ENCODE measurements around the gene TNFSF12. TPM values are rescaled to one million over a fixed set of nuclear protein-coding genes. Genes with fewer than 3 reads are reported as not detected.
A peak's percentile ranks its signal among the peaks of the same experiment; 100 is the strongest.

TNFSF12 gene
- total RNA-seq, 3 donors from 2014 or later: 39.3 to 65.3 (median 41.1) TPM

GRCh38 chr17:7551396-7551795 lies 2.5 kb downstream of the TNFSF12 start:
- TF ChIP-seq POLR2A (IDR thresholded peaks at IDR 0.05) (no peak), CTCF (IDR thresholded peaks at IDR 0.05) (no peak), POLR2AphosphoS5 (IDR thresholded peaks at IDR 0.05) (no peak)
- intact Hi-C loops (cut with DNase I; ENCODE audit: low total_unique reads): no loop called here

GRCh38 chr17:7552621-7553051 lies 3.8 kb downstream of the TNFSF12 start:
- intact Hi-C loops (cut with DNase I; ENCODE audit: low total_unique reads): no loop called here
- H3K4me1 ChIP-seq: peaks cover 8 to 12% of the 10 kb centered on the region in 2 donors
- no peak overlapping the region for H3K27ac ChIP-seq
- TF ChIP-seq POLR2AphosphoS5 (IDR thresholded peaks at IDR 0.05) (no peak), CTCF (IDR thresholded peaks at IDR 0.05) (no peak), POLR2A (IDR thresholded peaks at IDR 0.05) (no peak)
- no peaks in the 10 kb centered on the region for H3K9me3 ChIP-seq
- no peaks in the 10 kb centered on the region for H3K27me3 ChIP-seq
- no peaks in the 10 kb centered on the region for H3K36me3 ChIP-seq
- no peak for DNase-seq (ENCODE audit: low spot score in 2 of 2)
- H3K4me3 ChIP-seq: no peak overlapping the region

More at GRCh38 chr17:7551396-7551795, 2.5 kb downstream of the TNFSF12 start:
- H3K27ac ChIP-seq: no peak overlapping the region
- H3K36me3 ChIP-seq: no peaks in the 10 kb centered on the region
- H3K27me3 ChIP-seq: no peaks in the 10 kb centered on the region
- H3K4me3 ChIP-seq: no peak overlapping the region
- H3K9me3 ChIP-seq: no peaks in the 10 kb centered on the region
- DNase-seq (ENCODE audit: low spot score in 2 of 2): no peak
- H3K4me1 ChIP-seq: peaks cover 2 to 6% of the 10 kb centered on the region in 2 donors

DNA sequence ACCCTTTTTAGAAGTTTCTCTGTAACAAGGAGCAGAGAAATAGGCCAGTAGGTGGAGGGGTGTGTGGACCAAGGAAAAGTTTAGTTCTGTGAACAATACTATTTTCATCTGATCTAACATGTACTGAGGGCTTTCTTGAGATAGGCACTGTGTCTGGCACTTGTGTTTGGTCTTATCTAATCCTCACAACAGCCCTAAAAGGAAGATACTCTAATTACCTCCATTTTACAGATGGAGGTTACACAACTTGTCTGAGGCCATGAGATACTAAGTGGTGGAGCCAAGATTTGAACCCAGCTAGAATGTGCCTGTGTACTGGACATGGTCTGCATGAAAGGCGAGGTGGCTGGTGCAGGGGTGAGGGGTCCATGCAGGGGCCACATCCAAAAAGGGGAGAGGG lies 4.5 kb downstream of the TNFSF12 start:
- TF ChIP-seq POLR2A (IDR thresholded peaks at IDR 0.05) (no peak), CTCF (IDR thresholded peaks at IDR 0.05) (no peak), POLR2AphosphoS5 (IDR thresholded peaks at IDR 0.05) (no peak)
- Histone ChIP-seq H3K27ac (peak overlapping the region in 1 of 2 donors; percentile 12), H3K27me3 (no peaks in the 10 kb centered on the region), H3K4me1 (peaks cover 8 to 15% of the 10 kb centered on the region in 2 donors), H3K4me3 (no peak overlapping the region), H3K9me3 (no peaks in the 10 kb centered on the region), H3K36me3 (no peaks in the 10 kb centered on the region)
- DNase-seq (ENCODE audit: low spot score in 2 of 2): no peak
- intact Hi-C loops (cut with DNase I; ENCODE audit: low total_unique reads): no loop called here

GRCh38 chr17:7555320-7555948 lies 6.6 kb downstream of the TNFSF12 start:
- no peak overlapping the region for H3K4me3 ChIP-seq
- H3K36me3 ChIP-seq: no peaks in the 10 kb centered on the region
- no peak for TF ChIP-seq POLR2AphosphoS5 (IDR thresholded peaks at IDR 0.05)
- no peak for TF ChIP-seq POLR2A (IDR thresholded peaks at IDR 0.05)
- TF ChIP-seq CTCF (IDR thresholded peaks at IDR 0.05): no peak
- intact Hi-C loops (cut with DNase I; ENCODE audit: low total_unique reads): loop anchor here (5.0 kb wide), 1 partner anchor 248 kb away; the partner anchor contains the start of gene EIF5A
- peaks cover 9 to 17% of the 10 kb centered on the region in 2 donors for H3K4me1 ChIP-seq
- no peak overlapping the region for H3K27ac ChIP-seq
- no peaks in the 10 kb centered on the region for H3K9me3 ChIP-seq
- DNase-seq (ENCODE audit: low spot score in 2 of 2): no peak
- H3K27me3 ChIP-seq: no peaks in the 10 kb centered on the region

GRCh38 chr17:7556627-7557026 lies 7.8 kb downstream of the TNFSF12 start:
- Histone ChIP-seq H3K27me3 (no peaks in the 10 kb centered on the region), H3K9me3 (no peaks in the 10 kb centered on the region), H3K36me3 (no peaks in the 10 kb centered on the region), H3K4me3 (no peak overlapping the region), H3K27ac (peak overlapping the region; percentile 98 to 99), H3K4me1 (peaks cover 9 to 22% of the 10 kb centered on the region in 2 donors)
- TF ChIP-seq POLR2AphosphoS5 (IDR thresholded peaks at IDR 0.05) (no peak), POLR2A (IDR thresholded peaks at IDR 0.05) (no peak), CTCF (IDR thresholded peaks at IDR 0.05) (no peak)
- intact Hi-C loops (cut with DNase I; ENCODE audit: low total_unique reads): loop anchor here (5.0 kb wide), 1 partner anchor 249 kb away; the partner anchor contains the start of gene EIF5A
- DNase-seq (ENCODE audit: low spot score in 2 of 2): no peak
